Prostate gland (tissue), 2 donors: ENCODE results near the gene TNRC6A. TPM values are rescaled to one million over a fixed set of nuclear protein-coding genes. Genes with fewer than 3 reads are reported as not detected.

Experiments used
- DNase-seq: peaks from one replicate; pipeline ENCODE4 v3.0.0-alpha.2; 2019; ENCODE audit warnings: low spot score
- H3K27ac ChIP-seq, 2 donors: fragments of 200-600 bp; sonication (generic); 2 replicates each; pipeline ENCODE4 v1.5.1; 2017 to 2019
- H3K27me3 ChIP-seq: fragments of 200-600 bp; sonication (generic); replicated peaks from 2 replicates; pipeline ENCODE4 v1.5.1; 2019; ENCODE audit not compliant: insufficient read depth
- H3K36me3 ChIP-seq, 2 donors: fragments of 200-600 bp; sonication (generic); 1 replicate in 1 of 2; 2 replicates in 1 of 2; pipeline versions ENCODE4 v1.5.1 to v1.8.1; 2017 to 2019
- H3K4me1 ChIP-seq: fragments of 200-600 bp; sonication (generic); replicated peaks from 2 replicates; pipeline ENCODE4 v1.5.1; 2019
- H3K4me3 ChIP-seq, 2 donors: fragments of 200-600 bp; sonication (generic); 2 replicates each; pipeline ENCODE4 v1.5.1; 2017 to 2019
- H3K9me3 ChIP-seq: fragments of 200-600 bp; sonication (generic); 2 replicates; pipeline ENCODE4 v1.5.1; 2017
- CTCF ChIP-seq, 4 experiments: fragments of 200-600 bp in 2 of 4; fragments of 450-650 bp in 2 of 4; sonication (generic) in 2 of 4; IDR thresholded peaks; 1 replicate in 3 of 4; 2 replicates in 1 of 4; pipeline ENCODE4 v1.5.1; 2016 to 2019; ENCODE audit warnings: antibody characterized with exemption in 4 of 4, mild to moderate bottlenecking in 2 of 4, moderate library complexity in 2 of 4
- POLR2A ChIP-seq: fragments of 450-650 bp; IDR thresholded peaks from one replicate; pipeline ENCODE4 v1.6.1; 2016; ENCODE audit warnings: antibody characterized with exemption, mild to moderate bottlenecking
- POLR2AphosphoS5 ChIP-seq: sonication (generic); formaldehyde crosslinking; IDR thresholded peaks from one replicate; pipeline ENCODE4 v1.6.1; 2017; ENCODE audit warnings: antibody characterized with exemption
- WGBS: methylation state at CpG from one replicate; pipeline ENCODE4 v1.1.5; 2018; 5-methylcytosine and 5-hydroxymethylcytosine counted together
- intact Hi-C: fragments of 100-400 bp; cut with DNase I; formaldehyde crosslinking; loops from one replicate; pipeline ENCODE4 v1.14.2; 2022
- total RNA-seq, 2 donors: library from RNA; depleted of rRNA; stranded (reverse); fragments of >200 nt; gene quantifications; one replicate each; pipeline ENCODE4 v1.1.0, GENCODE V29; 2016

TNRC6A gene
- total RNA-seq, 2 donors from 2014 or later, result 37.5 to 65.5 TPM

- Histone ChIP-seq H3K27me3 (no peaks in the 10 kb centered on the region), H3K27ac (no peak overlapping the region), H3K36me3 (no peaks in the 10 kb centered on the region), H3K4me1 (no peaks in the 10 kb centered on the region), H3K9me3 (no peaks in the 10 kb centered on the region), H3K4me3 (no peak overlapping the region)
- whole genome bisulfite sequencing, result 81% methylated on average over 5 of the region's 5 CpGs
- intact Hi-C loops, result no loop called here
- no peak for DNase-seq
- TF ChIP-seq POLR2A (no peak), CTCF (IDR thresholded peaks at IDR 0.05) (no peak), POLR2AphosphoS5 (no peak)
Measured at GRCh38 chr16:24848065-24848464, 118.6 kb downstream of the TNRC6A start.

- Histone ChIP-seq H3K36me3 (no peaks in the 10 kb centered on the region), H3K4me3 (no peak overlapping the region), H3K9me3 (no peaks in the 10 kb centered on the region), H3K27me3 (no peaks in the 10 kb centered on the region), H3K4me1 (peaks cover 2% of the 10 kb centered on the region), H3K27ac (no peak overlapping the region)
- TF ChIP-seq CTCF (IDR thresholded peaks at IDR 0.05), result no peak
- no peak for TF ChIP-seq POLR2AphosphoS5
- TF ChIP-seq POLR2A, result no peak
- no peak for DNase-seq
- WGBS, result 90% methylated on average over 5 of the region's 5 CpGs
- intact Hi-C loops, result no loop called here
Measured at GRCh38 chr16:24849641-24850040, 120.2 kb downstream of the TNRC6A start.

- WGBS, result 79% methylated on average over 9 of the region's 9 CpGs
- no peak overlapping the region for H3K4me3 ChIP-seq
- H3K9me3 ChIP-seq, result no peaks in the 10 kb centered on the region
- intact Hi-C loops, result no loop called here
- no peak for TF ChIP-seq POLR2AphosphoS5
- TF ChIP-seq POLR2A, result no peak
- no peak for TF ChIP-seq CTCF (IDR thresholded peaks at IDR 0.05)
- no peak for DNase-seq
- no peak overlapping the region for H3K27ac ChIP-seq
- peaks cover 2% of the 10 kb centered on the region for H3K4me1 ChIP-seq
- no peaks in the 10 kb centered on the region for H3K36me3 ChIP-seq
- H3K27me3 ChIP-seq, result no peaks in the 10 kb centered on the region
Measured at GRCh38 chr16:24850289-24850938, 121.0 kb downstream of the TNRC6A start.

GRCh38 chr16:24851700-24852099, 122.2 kb downstream of the TNRC6A start:
- Histone ChIP-seq H3K9me3 (no peaks in the 10 kb centered on the region), H3K4me3 (no peak overlapping the region), H3K27me3 (no peaks in the 10 kb centered on the region), H3K4me1 (peaks cover 2% of the 10 kb centered on the region), H3K27ac (no peak overlapping the region), H3K36me3 (no peaks in the 10 kb centered on the region)
- TF ChIP-seq CTCF (IDR thresholded peaks at IDR 0.05) (no peak), POLR2AphosphoS5 (no peak), POLR2A (no peak)
- no peak for DNase-seq
- intact Hi-C loops, result no loop called here
- WGBS, result 40% methylated on average over 8 of the region's 8 CpGs

GRCh38 chr16:24852281-24852721, 122.8 kb downstream of the TNRC6A start:
- Histone ChIP-seq H3K4me3 (no peak overlapping the region), H3K9me3 (no peaks in the 10 kb centered on the region), H3K4me1 (peaks cover 2% of the 10 kb centered on the region), H3K36me3 (no peaks in the 10 kb centered on the region), H3K27ac (no peak overlapping the region), H3K27me3 (no peaks in the 10 kb centered on the region)
- 55% methylated on average over 8 of the region's 8 CpGs for WGBS
- DNase-seq, result no peak
- intact Hi-C loops, result no loop called here
- TF ChIP-seq CTCF (IDR thresholded peaks at IDR 0.05) (no peak), POLR2A (no peak), POLR2AphosphoS5 (no peak)
